ENCODE results near the gene TENM3.
"Not testable (repeated sequence)": the region's sequence is repeated elsewhere in the genome, so short reads cannot be mapped to it uniquely, and the experiment has no call there.

Gene TENM3

DNA sequence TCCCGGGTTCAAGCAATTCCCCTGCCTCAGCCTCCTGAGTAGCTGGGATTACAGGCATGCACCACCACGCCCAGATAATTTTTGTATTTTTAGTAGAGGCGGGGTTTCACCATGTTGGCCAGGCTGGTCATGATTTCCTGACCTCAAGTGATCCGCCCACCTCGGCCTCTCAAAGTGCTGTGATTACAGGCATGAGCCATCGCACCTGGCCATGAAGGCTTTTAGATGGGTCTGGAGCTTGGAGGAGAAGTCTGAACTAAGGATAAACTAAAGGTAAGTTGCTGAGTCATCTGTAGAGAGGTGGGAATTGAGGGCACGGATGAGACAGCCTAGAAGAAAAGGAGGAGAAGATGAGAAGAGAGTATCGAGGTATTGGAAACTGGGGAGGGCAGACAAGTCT is at the start of gene TENM3:
Gene TENM3, plus strand, starts transcription at position 199 of the 400 bp plus-strand sequence. CDS start 80,619 bp downstream, outside the sequence.
- H3K9me3 Mint-ChIP-seq, H3K4me1 Mint-ChIP-seq, H3K36me3 Mint-ChIP-seq, H3K4me3 Mint-ChIP-seq, H3K27me3 Mint-ChIP-seq, H3K27ac Mint-ChIP-seq: not testable (repeated sequence)

DNA sequence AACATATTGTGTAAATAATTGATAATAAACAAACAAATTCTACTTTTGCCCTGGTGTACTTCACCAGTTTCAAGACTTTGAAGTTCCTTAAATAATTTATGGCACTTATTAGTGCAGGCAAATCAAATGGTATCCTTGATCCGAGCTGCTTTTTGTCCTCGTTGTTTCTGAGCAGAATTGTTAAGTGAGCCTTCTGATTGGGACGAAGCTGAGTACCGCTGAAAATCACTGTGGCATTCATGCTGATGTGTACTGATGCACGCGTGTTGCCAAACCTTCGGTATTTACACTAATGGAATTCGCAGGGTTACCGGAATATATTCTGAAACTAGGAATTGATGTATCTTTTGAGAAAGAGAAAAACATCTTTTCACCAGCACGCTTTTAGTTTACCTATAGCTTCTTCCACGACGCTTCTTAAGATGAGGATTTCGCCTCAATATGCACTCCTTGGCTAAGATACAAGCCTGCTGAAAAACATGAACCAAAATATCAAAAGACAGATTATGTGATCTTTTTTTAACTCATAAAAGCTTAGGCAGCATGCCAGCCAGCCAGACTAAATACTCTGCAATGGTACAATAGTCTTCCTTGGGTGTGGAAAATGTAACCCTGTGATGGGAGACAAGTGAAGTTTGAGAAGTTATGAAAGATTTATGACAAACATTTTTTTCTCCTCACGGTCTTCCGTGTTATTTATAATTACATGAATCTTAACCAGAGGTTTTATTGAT is 48.9 kb upstream of the TENM3 start:
- Mint-ChIP-seq H3K4me1 (no peaks in the 10 kb centered on the region), H3K9me3 (no peaks in the 10 kb centered on the region), H3K36me3 (no peaks in the 10 kb centered on the region), H3K4me3 (no peak overlapping the region), H3K27ac (no peak overlapping the region), H3K27me3 (no peaks in the 10 kb centered on the region)

DNA sequence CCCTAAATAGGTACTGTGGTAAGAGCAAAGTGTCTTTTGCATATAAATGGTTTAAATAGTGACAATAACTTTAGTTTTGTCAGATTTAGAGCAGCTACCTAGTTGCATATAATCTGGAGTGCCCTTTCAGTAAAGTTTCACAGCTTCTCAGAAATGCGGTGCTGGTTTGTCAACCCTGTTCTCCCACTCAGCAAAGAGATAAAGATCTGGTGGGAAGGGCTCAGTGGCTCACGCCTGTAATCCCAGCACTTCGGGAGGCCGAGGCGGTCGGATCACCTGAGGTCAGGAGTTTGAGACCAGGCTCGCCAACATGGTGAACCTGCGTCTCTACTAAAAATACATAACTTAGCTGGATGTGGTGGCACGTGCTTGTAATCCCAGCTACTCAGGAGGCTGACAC is 45.6 kb upstream of the TENM3 start:
- H3K4me3 Mint-ChIP-seq, result no peak overlapping the region
- H3K9me3 Mint-ChIP-seq, result no peaks in the 10 kb centered on the region

DNA sequence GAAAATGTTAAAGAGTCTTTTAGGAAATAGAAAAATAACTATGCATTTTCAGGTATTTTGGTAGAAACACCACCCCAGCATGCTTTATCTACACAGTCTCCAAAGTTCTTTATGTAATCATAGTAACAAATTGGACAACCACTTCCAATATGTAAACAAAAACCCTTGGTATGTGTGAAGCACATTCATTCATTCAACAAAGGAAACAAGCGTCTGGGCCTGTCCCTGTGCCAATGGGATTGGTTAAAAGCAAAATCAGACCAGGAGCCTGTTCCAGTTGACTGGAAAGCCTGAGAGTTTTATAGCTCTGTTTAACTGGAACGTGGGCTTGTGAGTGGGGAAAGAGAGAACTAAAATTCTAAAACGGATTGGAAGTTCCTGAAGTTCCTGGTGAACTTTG is 41.3 kb upstream of the TENM3 start:
- H3K36me3 Mint-ChIP-seq, result no peaks in the 10 kb centered on the region
- H3K4me3 Mint-ChIP-seq, result no peak overlapping the region
- peaks cover 2% of the 10 kb centered on the region for H3K27me3 Mint-ChIP-seq
- H3K27ac Mint-ChIP-seq, result no peak overlapping the region
- no peaks in the 10 kb centered on the region for H3K4me1 Mint-ChIP-seq
- H3K9me3 Mint-ChIP-seq, result no peaks in the 10 kb centered on the region

More for the DNA sequence above, 45.6 kb upstream of the TENM3 start:
- Mint-ChIP-seq H3K4me1 (no peaks in the 10 kb centered on the region), H3K36me3 (no peaks in the 10 kb centered on the region), H3K27me3 (peaks cover 2% of the 10 kb centered on the region), H3K27ac (no peak overlapping the region)

DNA sequence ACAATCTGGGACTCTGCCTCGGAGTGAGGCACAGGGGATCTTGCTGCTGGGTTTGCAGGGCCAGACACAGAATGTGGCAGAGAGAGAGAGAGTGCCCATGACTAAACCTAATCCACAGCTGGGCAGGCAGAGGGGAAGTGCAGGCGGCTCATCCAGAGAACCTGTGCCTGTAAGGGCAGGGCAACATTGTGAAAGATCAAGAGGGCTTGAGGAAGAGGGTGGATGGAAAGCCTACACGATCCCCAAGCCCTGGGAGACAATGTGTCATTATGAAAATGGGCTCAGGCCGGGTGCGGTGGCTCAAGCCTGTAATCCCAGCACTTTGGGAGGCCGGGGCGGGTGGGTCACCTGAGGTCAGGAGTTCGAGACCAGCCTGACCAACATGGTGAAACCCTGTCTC is 40.6 kb upstream of the TENM3 start:
- no peak overlapping the region for H3K27ac Mint-ChIP-seq
- H3K36me3 Mint-ChIP-seq, result no peaks in the 10 kb centered on the region
- H3K27me3 Mint-ChIP-seq, result peaks cover 2% of the 10 kb centered on the region
- H3K4me1 Mint-ChIP-seq, result no peaks in the 10 kb centered on the region
- no peak overlapping the region for H3K4me3 Mint-ChIP-seq
- H3K9me3 Mint-ChIP-seq, result no peaks in the 10 kb centered on the region

DNA sequence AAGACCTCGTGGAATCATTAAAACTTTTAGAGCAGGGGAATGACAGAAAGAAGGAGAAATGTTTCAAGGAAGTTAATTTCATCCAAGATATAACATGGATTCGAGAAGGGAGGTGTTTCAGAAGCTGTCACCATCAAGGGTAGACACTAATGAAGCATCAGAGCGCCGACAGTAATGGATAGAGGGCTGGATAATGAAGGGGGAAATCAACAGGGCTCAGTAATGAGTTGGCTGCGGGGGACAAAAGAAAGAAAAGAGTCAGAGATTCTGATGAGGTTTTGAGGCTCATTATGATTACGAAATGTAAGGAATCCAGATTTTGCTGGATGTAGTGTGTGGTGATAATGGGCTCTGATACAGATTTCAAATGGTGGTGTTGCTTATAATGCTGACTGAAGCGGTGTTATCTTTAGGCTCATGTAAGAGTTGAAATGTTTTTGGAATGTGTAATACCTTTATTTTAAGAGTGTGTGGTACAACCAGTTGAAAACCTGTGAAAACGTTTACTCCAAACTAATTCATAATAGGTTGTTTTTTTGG is 39.3 kb upstream of the TENM3 start:
- Mint-ChIP-seq H3K27me3 (peaks cover 2% of the 10 kb centered on the region), H3K27ac (no peak overlapping the region), H3K4me3 (no peak overlapping the region), H3K9me3 (no peaks in the 10 kb centered on the region), H3K36me3 (no peaks in the 10 kb centered on the region), H3K4me1 (no peaks in the 10 kb centered on the region)

DNA sequence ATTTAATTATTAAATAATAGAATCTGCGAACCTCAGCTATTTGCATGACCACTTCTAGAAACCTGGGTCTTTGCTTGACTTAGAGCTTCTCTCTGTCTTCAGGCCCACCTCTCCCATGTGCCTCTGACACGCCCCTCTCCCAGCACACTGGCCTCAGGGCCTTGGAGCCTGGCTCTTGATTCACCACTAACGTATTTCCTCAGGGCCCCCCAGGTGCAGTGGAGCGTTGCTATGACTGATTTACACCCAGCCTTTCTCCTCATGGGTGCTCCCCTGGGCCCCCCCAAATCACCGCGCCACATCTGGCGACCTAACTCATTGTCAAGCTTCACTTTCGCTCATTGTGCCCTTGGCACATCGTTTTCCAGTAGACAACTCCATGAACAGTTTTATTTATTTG is 37.9 kb upstream of the TENM3 start:
- no peaks in the 10 kb centered on the region for H3K36me3 Mint-ChIP-seq
- no peaks in the 10 kb centered on the region for H3K4me1 Mint-ChIP-seq
- H3K9me3 Mint-ChIP-seq, result no peaks in the 10 kb centered on the region
- H3K4me3 Mint-ChIP-seq, result no peak overlapping the region
- no peak overlapping the region for H3K27ac Mint-ChIP-seq
- H3K27me3 Mint-ChIP-seq, result peaks cover 2% of the 10 kb centered on the region

DNA sequence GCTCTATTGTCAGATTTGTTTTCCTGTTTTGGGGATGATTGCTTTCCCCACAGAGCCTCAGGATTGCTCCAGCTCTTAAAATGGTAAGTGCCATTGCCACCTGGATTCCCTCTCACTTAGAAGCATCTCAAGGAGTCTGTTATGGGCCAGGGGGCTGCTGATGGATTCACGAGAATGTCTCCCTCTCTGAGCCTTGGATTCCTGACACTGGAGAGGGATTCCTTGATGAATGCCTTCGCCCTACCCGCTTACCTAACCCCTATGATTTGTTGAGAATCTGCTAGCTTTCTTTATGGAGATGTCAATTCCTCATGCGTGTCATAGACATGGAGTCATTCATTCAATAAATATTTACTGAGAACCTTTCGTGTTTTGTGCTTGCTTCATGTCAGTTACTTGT is 36.9 kb upstream of the TENM3 start:
- peaks cover under 1% of the 10 kb centered on the region for H3K27me3 Mint-ChIP-seq
- H3K27ac Mint-ChIP-seq, result no peak overlapping the region
- no peak overlapping the region for H3K4me3 Mint-ChIP-seq
- no peaks in the 10 kb centered on the region for H3K9me3 Mint-ChIP-seq
- no peaks in the 10 kb centered on the region for H3K4me1 Mint-ChIP-seq
- no peaks in the 10 kb centered on the region for H3K36me3 Mint-ChIP-seq

DNA sequence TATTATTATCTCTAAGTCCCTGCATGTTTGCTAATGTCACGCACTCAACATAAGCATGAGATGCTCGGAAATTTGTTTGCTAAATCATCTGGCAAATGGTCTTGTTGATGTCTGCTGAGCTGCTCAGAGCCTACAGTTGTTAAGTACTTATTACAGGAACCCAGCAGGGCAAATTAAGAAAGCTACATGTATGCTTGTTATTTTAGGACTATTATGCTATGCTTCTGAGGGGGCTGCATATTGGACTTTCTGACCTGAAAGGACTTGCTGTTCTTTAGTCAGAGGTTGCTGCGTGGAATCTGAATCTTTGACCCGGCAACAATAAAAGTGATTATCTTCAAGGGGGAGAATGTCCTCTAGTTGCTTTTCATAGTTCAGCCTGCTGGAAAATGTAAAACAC is 36.3 kb upstream of the TENM3 start:
- no peaks in the 10 kb centered on the region for H3K27me3 Mint-ChIP-seq
- H3K36me3 Mint-ChIP-seq, result no peaks in the 10 kb centered on the region
- H3K4me1 Mint-ChIP-seq, result no peaks in the 10 kb centered on the region
- no peak overlapping the region for H3K4me3 Mint-ChIP-seq
- no peak overlapping the region for H3K27ac Mint-ChIP-seq
- no peaks in the 10 kb centered on the region for H3K9me3 Mint-ChIP-seq

DNA sequence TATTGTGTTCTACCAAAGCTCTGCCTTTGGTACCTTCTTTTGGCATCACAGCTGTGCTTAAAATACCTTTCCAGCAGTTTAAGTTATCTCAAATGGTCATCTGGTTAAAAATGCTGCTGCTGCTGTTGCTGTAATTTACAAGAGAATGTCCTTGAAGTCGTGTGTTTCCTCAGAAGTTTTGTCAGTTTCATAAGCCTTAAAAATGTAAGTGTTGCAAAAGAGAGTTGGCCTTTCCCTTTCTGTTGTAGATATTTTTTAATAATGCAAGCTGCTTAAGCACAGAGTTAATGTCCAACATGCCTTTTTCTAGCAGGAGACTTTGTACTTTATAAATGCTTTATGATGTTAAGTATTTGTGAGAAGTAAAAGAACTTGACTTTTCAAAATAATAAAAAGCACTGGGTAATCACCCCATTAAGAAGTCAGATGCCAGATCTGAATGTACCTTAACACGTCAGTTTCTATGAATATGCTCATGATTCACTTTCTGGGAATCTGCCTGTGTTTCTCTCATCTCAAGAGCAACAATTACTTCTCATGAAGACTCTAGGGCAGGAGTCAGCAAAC is 35.3 kb upstream of the TENM3 start:
- H3K36me3 Mint-ChIP-seq, result no peaks in the 10 kb centered on the region
- H3K9me3 Mint-ChIP-seq, result no peaks in the 10 kb centered on the region
- no peaks in the 10 kb centered on the region for H3K4me1 Mint-ChIP-seq
- no peak overlapping the region for H3K4me3 Mint-ChIP-seq
- H3K27me3 Mint-ChIP-seq, result no peaks in the 10 kb centered on the region
- H3K27ac Mint-ChIP-seq, result no peak overlapping the region

DNA sequence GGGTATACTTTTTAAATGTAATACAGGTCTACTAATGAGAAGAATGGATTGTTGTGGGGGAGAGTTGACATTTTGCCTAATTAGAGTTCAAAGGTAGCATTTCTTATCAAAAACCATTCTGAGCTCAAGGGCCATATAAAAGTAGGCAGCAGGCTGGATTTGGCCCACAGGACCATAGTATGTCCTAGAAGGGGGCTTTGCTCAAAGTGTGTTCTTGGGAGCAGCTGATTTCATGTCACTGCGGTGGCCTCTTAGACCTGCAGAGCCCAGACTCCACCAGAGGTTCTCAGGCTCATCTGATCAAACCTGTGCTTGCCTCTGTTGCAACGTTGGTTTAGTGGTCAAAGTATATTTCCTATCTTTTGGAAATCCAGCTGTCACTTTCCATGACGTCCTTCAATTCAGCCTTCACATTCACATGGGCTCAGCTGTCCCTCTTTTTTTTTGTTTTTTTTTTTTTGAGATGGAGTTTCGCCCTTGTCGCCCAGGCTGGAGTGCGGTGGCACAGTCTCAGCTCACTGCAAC is 34.6 kb upstream of the TENM3 start:
- Mint-ChIP-seq H3K4me3 (no peak overlapping the region), H3K4me1 (no peaks in the 10 kb centered on the region), H3K27me3 (no peaks in the 10 kb centered on the region), H3K9me3 (no peaks in the 10 kb centered on the region), H3K27ac (no peak overlapping the region), H3K36me3 (no peaks in the 10 kb centered on the region)

DNA sequence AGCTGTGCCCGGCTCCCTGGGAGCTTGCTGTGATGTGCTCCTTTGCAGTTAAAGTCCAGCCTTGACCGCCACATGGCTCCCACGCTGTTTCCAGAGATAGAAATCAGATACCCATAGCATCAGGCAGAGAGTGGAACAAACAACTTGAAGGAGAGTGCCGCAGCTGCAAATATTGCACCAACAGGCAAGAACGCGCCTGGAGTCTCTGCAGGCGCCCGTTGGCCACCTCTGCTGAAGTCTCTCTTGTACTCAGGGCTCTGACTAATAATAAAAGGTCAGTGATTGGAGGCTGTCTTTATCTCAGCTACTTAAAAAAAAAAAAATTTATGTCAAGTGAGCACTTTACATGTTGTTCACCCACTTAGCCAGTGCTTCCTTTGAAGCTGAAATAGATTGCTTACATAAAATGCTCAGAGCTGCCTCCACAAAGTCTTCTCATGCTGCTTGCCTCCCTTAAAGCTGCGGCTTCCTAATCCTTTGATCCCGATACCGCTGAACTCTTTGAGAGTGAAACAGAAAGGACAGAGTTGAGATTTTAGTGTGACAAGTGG is 30.9 kb upstream of the TENM3 start:
- no peak overlapping the region for H3K4me3 Mint-ChIP-seq
- peaks cover 5% of the 10 kb centered on the region for H3K9me3 Mint-ChIP-seq

DNA sequence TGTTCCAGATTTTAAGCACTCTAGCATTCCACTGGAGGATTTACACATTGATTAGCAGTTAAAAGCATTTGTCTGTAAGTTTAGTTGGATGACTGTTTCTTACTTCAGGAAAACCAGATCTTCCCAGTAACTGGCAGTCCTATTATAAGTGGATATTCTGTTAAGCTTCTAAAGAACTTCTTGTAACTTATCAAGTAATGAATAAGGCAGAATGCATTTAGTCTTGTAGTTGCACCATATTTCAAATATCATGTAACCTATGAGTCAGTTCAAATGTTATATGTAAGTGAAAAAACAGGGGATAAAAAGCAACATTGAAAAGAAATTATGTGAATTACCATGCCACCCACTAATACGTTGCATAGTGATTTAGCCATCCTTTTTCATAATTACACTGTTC is 30.2 kb upstream of the TENM3 start:
- Mint-ChIP-seq H3K27ac (no peak overlapping the region), H3K36me3 (no peaks in the 10 kb centered on the region), H3K4me1 (no peaks in the 10 kb centered on the region), H3K9me3 (peaks cover 5% of the 10 kb centered on the region), H3K27me3 (no peaks in the 10 kb centered on the region), H3K4me3 (no peak overlapping the region)

More for the DNA sequence above, 30.9 kb upstream of the TENM3 start:
- Mint-ChIP-seq H3K36me3 (no peaks in the 10 kb centered on the region), H3K27me3 (no peaks in the 10 kb centered on the region), H3K4me1 (no peaks in the 10 kb centered on the region), H3K27ac (no peak overlapping the region)

DNA sequence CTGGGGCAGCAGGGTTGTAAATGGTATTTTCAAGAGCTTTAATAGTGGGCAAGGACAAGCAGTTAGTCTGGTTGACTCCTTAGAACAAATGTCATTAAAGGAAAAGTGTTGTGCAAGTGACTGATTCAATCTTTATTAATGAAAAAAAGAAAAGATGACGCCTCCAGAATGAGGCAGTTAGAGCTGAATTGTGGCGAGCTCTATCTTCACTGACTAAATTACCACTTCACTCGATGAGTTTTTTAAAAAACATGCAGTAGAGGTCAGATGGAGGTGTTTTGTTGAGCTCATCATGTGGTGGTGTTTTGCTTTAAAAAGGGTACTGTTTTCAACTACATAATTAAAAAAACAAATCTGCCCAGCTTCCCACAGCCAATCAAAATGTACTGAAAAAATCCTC is 28.1 kb upstream of the TENM3 start:
- Mint-ChIP-seq H3K36me3 (no peaks in the 10 kb centered on the region), H3K27me3 (no peaks in the 10 kb centered on the region), H3K27ac (no peak overlapping the region), H3K4me3 (no peak overlapping the region), H3K9me3 (peaks cover 5% of the 10 kb centered on the region), H3K4me1 (no peaks in the 10 kb centered on the region)

DNA sequence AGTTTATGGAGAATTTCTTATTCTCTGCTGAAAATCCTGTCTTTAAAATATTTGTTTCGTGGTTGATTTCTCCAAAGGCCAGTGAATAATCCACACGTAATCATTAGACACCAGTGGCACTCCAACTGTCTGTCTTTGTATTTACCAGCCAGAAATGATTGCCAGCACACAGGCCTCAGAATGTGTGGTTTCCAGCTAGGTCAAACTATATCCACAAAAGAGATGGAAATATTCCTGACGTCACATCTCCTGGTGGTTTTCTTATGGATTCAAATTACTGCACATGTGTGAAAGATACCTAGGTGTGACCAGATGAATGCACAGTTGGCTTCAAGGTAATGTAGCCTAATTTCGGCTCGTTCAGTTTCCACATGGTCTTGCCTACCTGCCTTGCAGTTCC is 27.2 kb upstream of the TENM3 start:
- no peak overlapping the region for H3K4me3 Mint-ChIP-seq
- no peaks in the 10 kb centered on the region for H3K4me1 Mint-ChIP-seq
- H3K27ac Mint-ChIP-seq, result no peak overlapping the region
- no peaks in the 10 kb centered on the region for H3K36me3 Mint-ChIP-seq
- H3K9me3 Mint-ChIP-seq, result peaks cover 5% of the 10 kb centered on the region
- H3K27me3 Mint-ChIP-seq, result no peaks in the 10 kb centered on the region

DNA sequence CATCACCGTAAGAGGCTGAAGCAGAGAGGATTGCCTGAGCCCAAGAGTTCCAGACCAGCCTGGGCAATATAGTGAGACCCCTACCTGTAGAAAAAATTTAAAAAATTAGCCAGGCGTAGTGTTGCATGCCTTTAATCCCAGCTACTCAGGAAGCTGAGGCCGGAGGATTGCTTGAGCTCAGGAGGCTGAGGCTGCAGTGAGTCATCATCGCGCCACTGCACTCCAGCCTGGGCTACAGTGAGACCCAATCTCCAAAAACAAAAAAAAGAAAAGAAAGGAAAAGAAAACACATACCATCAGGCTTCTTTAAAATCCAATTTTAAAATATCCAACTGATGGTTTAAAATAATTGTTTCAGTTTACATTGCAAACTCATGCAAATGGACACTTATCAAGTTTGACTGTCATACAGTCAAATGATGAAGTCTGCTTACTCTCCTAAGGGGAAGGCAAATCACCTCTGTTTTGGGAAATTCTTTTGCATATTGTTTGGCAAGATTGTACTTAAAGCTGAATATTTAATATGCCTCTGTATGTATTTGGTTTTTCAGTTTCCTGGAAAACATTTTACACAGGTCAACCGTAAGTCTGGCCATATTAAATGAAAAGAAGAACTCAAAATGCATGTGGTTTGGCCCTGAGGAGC is 23.7 kb upstream of the TENM3 start:
- H3K36me3 Mint-ChIP-seq, result no peaks in the 10 kb centered on the region
- no peak overlapping the region for H3K4me3 Mint-ChIP-seq
- H3K9me3 Mint-ChIP-seq, result peaks cover 5% of the 10 kb centered on the region
- H3K4me1 Mint-ChIP-seq, result no peaks in the 10 kb centered on the region
- H3K27ac Mint-ChIP-seq, result no peak overlapping the region
- no peaks in the 10 kb centered on the region for H3K27me3 Mint-ChIP-seq

Measured in activated naive CD4-positive, alpha-beta T cell treated with anti-CD3 and anti-CD28 coated beads, Interleukin-2, amount 50 U/mL, for 24 hours (primary cell).